GM21717 (cell line): Measurements from ENCODE around the gene TMEM213.
"Not testable (repeated sequence)": the region's sequence is repeated elsewhere in the genome, so short reads cannot be mapped to it uniquely, and the experiment has no call there.

Experiments used
- ATAC-seq: cut with Tn5 transposase; IDR thresholded peaks from one replicate; pipeline ENCODE4 v1.9.1; 2021; ENCODE audit warnings: mild to moderate bottlenecking, moderate library complexity; ENCODE audit not compliant: unreplicated experiment

The TMEM213 gene

DNA sequence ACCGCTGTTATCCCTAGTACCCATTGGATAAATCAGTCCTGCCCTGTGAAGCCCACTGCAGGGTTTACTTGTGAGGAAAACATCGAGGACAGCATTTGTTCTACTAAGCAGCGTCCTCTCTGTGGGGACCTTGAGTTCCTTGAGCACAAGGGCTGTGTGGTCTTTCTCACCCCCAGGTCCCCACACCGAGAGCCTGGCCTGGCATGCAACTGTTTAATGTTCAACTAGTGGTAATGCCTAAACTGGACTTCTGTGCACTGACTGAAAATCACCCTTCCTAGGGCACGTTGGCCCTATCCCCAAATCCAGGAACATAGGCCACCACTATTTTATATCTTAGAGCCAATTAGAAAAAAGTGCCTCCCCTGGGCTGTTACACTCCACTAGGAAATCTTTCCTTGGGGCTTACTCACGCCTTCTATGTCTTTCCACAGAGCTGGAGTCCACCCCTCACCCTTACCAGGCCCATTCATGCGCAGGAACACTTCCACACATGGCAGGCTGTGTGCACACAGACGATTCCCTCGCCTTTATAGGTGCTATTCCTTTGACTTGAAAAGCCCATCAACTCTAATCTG is 1.7 kb upstream of the TMEM213 start:
- ATAC-seq: no peak

DNA sequence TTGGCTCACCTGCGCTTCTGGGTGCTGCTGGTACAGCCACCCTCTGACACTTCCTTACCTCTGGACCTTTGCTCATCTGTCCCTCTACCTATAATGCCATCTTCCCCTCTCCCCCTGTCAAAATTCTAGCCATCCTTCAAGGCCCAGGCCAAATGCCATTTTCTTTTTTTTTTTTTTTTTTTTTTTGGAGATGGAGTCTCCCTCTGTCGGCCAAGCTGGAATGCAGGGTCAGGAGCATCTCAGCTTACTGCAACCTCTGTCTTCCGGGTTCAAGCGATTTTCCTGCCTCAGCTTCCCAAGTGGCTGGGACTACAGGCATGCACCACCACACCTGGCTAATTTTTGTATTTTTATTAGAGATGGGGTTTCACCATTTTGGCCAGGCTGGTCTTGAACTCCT is 748 bp upstream of the TMEM213 start:
- ATAC-seq: not testable (repeated sequence)

DNA sequence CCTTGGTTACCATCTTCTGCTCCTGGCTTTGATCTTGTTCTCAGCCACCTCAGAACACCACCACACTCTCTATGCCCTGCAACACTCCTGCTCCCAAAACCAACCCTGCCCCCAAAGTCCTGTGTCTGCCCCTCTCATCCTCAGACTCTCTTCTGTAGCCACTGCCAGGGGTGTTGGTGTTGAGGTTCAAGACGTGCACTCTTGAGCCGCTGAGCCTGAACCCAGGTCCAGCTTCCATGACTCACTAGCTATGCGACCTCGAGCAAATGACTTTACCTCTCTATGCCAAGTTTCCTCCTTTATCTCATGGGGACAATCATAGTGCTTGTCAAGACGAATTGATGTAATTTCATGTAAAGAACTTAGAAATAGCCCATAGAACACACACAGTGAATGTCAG is 1.0 kb downstream of the TMEM213 start:
- no peak for ATAC-seq

DNA sequence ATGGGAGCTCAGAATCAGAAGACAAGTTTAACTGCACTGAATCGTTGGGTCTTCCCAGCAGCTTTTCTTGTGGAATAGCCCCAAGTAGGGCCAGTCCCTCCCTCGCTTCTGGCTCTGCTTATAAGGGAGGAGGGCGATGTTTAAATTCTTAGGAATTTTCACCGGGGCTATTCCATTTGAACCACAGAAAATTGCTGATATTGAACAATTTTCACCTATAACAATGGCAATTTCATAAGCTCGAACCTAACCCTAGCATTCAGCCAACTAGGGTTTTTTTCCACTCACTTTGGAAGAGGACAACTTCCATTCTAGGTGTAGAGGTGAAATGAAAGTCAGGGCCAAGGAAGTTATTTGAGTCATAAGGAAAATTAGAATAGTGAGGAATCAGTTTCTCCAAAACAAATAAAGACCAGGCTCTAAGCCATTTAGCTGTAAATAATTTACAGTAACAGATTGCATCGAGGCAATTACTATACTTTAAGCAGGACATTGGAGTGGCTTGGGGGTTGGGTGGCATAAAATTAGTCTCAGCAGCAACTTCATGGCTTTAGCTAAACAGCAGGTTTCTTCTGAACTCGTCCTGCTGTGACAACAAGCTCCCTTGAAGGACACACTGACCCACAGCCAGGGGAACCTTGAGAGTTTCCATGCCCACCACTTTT is 1.7 kb downstream of the TMEM213 start:
- no peak for ATAC-seq

DNA sequence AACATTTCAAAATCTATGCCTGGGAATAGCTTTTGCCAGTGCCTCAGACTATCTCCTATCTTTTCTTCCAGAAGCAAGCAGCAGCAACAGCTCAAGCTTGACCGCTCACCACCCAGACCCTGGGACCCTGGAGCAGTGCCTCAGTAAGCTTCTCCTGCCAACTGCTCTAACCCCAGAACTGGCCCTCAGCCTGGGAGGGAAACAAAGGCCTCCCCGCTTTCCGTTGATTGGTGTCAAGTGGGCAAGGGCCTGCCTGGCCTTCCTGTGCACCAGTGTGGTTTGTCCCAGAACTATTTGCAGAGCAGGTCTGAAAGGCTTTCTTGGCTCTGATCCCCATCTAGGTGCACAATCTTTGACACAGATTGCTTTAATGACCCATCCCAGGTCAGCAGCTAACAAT is 3.5 kb downstream of the TMEM213 start:
- no peak for ATAC-seq

DNA sequence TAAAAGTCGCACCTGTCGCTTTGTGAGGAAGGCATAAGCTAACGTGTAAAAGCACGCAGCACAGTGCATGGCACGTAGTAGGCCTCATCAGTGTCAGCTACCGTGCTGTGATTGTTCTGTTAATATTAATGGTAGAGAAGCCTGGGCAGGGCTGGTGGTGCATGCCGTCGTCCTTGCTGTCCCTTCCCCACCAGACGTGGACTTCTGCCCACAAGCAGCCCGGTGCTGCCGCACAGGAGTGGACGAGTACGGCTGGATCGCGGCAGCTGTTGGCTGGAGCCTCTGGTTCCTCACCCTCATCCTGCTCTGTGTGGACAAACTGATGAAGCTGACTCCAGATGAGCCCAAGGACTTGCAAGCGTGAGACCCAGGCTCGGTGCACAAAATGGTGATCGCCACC is 4.9 kb downstream of the TMEM213 start:
- no peak for ATAC-seq

DNA sequence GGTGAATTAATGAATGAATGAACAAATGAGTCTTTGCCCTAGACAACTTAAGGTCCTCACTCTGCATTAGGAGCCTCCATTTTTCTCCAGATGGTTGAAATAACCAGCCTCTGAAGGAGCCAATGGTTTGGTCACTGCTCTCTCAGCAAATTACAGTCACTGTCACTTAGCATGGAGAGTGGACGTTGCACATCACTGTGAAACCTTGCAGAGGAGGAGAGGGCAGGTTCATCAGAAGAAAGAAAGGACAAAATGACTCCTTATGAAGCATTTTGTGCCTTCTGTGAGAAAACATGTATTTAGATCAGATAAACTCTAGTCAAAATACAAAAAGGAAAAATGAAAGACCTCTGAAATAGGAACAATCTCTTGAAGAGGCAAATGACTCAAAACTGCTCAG is 6.8 kb downstream of the TMEM213 start:
- ATAC-seq: no peak

DNA sequence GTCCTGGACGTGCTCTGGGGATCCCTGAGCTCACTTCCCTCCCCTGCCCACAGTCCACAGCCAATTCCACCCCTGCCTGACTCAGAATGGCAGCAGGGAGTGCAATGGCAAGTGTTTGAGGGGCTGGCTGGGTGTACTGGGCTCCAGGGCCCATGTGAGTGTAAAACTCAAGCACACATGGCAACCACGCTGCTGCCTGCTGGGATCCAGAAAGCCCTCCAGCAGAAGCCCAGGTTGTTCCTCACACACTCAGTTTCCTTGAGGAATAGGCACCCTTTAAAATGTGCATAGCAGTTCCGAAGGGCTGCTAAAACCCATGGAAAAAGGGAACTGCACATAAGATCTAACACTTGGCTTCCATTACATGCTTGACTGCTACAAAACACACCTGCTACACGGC is 11.6 kb downstream of the TMEM213 start:
- ATAC-seq: no peak

DNA sequence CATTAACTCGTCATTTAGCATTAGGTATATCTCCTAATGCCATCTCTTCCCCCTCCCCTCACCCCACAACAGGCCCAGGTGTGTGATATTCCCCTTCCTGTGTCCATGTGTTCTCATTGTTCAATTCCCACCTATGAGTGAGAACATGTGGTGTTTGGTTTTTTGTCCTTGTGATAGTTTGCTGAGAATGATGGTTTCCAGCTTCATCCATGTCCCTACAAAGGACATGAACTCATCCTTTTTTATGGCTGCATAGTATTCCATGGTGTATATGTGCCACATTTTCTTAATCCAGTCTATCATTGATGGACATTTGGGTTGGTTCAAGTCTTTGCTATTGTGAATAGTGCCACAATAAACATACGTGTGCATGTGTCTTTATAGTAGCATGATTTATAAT is 13.5 kb downstream of the TMEM213 start:
- ATAC-seq: not testable (repeated sequence)

DNA sequence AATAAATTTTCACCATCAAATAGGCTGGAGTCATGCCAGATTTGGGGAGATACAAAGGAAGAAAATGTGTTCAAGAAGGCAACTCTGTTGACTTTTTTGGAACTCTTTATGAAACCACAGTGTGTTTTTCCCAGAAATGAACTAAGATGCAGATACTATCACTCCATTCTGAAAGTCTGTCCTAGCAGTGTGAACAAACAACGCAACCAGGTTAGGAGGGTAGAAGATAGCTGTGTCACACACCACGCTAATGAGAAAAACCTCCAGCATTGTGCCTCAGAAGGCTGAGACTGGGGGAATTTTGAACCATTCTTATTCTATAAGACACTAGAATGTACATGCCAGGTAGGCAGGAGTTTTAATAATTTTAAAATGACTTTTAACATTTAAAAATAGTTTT is 16.2 kb downstream of the TMEM213 start:
- ATAC-seq: no peak

DNA sequence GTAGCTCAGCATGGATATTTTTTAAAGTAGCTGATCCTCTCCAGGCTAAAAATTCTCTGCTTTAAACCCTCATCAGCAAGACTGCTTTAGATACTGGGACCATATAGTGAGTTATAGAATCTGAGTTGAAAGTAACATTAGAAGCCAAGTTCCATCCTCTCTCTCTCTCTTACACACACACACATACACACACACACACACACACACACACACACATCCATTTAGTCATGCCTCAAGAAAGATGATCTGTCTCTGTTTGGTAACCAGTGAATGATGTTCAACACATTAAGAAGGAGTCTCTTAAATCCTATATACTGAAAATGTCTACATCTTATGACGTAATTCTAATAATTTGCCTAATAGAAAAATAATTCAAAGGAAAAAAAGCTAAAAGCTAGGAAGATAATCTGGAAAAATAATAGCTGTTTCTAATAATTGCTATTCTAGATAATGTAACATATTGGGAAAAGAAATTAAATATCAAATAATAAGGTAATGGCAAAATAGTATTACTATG is 17.1 kb downstream of the TMEM213 start:
- ATAC-seq: no peak

DNA sequence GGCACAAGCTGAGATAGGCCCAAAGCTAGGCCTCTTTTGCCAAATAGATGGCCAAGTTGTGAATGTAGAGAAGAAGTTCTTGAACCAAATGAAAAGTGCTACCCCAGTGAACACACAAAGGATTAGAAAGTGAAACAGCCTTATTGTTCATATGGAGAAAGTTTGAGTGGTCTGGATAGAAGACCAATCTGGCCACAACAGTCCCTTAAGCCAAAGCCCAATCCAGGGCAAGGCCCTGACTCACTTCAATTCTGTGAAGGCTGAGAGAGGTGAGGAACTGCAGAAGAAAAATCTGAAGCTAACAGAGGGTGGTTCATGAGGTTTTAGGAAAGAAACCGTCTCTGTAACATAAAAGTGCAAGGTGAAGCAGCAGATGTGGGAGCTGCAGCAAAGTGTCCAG is 18.9 kb downstream of the TMEM213 start:
- ATAC-seq: no peak

DNA sequence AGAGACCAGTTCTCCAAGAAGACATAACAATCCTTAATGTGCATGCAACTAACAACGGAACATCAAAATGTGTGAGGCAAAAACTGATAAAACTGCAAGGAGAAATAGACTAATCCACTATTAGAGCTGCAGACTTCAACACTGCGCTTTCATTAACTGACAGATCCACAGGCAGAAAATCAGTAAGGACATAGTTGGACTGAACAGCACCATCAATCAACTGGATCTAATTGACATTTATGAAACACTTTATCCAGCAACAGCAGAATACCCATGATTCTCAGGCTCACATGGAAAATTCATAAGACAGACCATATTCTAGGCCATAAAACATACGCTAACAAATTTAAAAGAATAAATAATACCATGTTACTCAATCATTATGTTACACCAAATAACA is 21.8 kb downstream of the TMEM213 start:
- no peak for ATAC-seq

DNA sequence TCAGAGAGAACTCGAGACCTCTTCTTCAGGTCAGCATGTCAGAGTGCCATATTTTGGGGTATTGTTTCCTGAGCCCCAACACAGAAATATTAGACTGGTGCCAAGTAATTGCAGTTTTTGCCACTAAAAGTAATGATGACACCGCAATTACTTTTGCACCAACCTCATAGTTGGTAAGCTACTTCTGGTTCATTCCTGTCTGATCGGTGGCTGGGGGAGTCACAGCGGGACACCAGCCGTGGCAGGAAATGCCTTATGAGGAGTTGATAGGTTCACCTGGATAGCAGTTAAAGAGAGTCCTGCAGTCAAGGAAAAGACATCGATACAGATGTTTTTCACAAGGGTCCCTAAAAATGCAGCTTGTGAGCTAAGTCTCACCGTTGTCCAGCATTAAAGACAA is 24.1 kb downstream of the TMEM213 start:
- no peak for ATAC-seq

DNA sequence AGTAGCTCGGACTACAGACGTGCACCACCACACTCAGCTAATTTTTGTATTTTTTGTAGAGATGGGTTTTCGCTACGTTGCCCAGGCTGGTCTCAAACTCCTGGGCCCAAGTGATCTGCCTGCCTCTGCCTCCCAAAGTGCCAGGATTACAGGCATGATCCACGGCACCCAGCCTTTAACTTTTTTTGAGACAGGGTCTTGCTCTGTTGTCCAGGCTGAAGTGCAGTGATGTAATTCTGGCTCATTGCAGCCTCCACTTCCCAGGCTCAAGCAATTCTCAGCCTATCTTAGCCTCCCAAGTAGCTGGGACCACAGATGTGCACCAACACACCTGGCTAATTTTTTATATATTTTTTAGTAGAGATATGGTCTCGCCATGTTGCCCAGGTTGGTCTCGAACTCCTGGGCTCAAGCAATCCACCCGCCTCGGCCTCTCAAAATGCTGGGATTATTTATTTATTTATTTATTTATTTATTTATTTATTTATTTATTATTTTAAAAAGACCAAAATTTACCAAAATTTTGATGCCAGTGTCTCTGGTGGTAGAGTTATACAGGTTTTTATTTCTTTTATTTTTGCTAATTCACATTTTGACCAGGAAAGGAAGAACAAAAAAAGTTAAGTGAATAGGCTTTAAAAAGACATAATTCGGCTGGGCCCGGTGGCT is 25.2 kb downstream of the TMEM213 start:
- ATAC-seq: no peak

DNA sequence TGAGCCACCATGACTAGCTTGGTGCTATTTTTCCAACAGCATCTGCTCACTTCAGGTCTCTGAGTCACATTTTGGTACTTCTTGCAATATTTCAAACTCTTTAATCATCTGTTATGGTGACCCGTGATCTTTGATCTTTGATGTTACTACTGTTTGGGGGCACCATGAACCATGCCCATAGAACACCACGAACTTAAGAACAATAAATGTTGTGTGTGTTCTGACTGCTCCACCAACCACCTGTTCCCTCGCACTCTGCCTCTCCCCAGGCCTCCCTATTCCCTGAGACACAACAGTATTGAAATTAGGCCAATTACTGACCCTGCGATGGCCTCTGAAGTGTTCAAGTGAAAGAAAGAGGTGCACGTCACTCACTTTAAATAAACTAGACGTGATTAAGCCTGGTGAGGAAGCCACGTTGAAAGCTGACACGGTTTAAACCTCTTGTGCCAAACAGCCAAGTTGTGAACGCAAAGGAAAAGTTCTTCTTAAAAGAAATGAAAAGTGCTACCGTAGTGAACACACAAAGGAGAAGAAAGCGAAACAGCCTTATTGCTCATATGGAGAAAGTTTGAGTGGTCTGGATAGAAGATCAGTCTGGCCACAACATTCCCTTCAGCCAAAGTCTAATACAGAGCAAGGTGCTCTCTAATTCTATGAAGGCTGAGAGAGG is 27.4 kb downstream of the TMEM213 start:
- no peak for ATAC-seq

DNA sequence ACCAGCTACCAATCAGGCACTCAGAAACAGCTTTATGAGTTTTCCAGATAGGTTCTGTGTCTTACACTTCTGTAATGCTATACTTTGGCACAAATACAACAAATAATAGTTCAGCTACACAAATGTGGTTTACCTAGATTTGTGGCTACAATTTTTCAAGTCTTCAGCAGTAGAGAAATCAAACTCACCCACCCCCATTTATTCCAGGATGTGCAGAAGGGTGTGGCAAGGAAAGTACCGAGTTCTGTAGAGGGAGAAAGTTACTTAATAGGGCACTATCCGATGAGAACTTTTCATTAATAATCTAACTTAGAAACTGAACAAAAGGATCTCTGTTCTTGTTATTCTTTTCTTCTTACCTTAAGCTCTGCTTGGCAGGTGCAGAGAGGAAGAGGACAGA is 30.5 kb downstream of the TMEM213 start:
- no peak for ATAC-seq

DNA sequence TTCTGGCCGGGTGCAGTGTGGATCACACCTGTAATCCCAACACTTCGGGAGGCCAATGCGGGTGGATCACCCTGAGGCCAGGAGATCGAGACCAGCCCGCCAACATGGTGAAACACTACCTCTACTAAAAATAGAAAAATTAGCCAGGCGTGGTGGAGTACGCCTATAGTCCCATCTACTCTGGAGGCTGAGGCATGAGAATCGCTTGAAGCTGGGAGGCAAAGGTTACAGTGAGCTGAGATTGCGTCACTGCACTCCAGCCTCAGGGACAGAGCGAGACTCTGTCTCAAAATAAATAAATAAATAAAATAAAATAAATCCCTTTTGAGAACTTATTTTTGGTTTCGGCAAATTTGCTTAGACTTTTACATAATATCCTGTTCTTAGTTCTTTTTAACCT is 31.5 kb downstream of the TMEM213 start:
- ATAC-seq: no peak

DNA sequence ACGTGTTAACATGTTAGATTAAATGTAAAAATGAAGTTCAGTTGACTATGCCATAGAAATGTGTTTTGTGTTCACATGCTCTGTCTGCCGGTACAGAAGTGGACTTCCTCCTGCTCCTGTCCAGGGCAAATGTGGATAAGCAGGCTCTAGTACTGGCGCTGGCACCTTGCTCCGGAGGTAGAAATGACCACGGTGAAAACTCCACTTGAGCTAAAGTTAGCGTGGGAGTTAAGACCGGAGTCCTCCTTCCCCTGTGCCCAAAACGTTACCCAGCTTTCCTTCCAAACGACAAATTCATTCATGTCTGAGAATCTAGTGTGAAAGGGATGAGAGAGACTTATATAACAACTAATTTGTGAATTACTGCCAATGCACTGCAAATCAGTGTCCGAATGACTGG is 35.2 kb downstream of the TMEM213 start:
- ATAC-seq: no peak

DNA sequence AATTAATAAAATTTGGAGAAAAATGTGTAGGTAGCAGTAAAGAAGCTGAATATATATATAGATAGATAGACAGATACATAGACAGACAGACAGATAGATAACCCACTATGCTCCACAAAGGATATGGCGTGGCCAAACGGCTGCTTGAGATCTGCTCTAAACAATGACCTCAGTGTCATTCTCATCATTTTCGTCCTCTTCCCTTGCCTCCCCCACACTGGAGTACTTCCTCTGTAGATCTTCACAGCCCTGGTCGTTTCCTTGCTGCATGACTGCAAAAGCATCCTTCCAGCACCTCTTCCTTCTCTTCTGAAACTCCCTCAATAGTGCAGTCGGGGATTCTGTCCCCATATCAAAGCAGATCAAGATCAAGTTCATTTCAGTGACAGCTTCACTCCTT is 35.8 kb downstream of the TMEM213 start:
- ATAC-seq: no peak

DNA sequence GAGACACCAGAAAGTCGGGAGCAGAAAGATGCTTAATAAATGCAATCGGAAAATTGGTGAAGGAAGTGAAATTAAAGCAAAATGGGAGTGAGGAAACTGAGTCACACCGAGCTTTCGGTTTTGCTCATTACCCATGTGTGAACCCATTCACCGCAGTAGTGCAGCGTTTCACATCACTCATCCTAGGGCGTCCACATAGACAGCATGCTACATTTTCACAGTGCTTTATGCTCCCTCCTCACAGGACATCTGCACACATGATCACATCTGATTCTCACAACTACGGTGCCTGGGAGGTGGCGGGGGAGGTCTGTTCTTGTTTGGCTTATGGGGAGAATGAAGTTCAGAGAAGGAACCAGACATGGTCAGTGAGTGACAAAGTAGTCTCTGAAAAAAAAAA is 36.8 kb downstream of the TMEM213 start:
- no peak for ATAC-seq

DNA sequence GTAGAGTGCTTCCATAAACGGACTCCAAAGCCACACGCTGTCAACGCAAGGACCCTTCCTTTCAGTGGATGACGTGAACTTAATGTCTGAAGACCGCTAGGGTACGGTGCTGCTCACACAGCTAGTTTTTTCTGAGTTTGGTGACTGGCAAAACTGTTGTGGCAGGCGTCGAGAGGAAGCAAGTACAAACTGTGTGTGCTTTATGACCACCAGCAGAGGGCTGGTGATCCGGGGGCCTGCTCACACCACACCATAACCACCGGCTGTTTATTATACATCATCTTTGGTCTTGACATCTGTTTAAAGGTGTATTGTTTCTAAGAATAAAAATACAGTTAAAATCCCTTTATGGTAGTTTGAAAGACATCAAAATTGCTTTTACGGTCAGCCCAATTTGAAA is 37.3 kb downstream of the TMEM213 start:
- ATAC-seq: no peak
